NT2/D1 (cell line): ENCODE results near the gene RASL12.

ENCODE experiments used
- SUZ12 ChIP-seq: IDR thresholded peaks from 2 replicates; pipeline ENCODE4 v1.6.1; 2011; ENCODE audit not compliant: insufficient read length, insufficient read depth; ENCODE audit errors: extremely low read depth
- ZNF274 ChIP-seq: IDR thresholded peaks from 2 replicates; pipeline ENCODE4 v1.6.1; 2011; ENCODE audit warnings: mild to moderate bottlenecking, low read depth, low read length

- no peak for TF ChIP-seq ZNF274
- TF ChIP-seq SUZ12 = no peak
These were observed 38.3 kb upstream of the RASL12 start for GRCh38 chr15:65106011-65106590.
